GM12801 (cell line): ENCODE results near the gene CBLC.

Source experiments
- TF ChIP-seq, protein P1 (sequence below): IDR thresholded peaks from one replicate; pipeline ENCODE4 v1.5.1; 2011; ENCODE audit warnings: control low read depth; ENCODE audit not compliant: insufficient read length; ENCODE audit errors: extremely low read depth

CBLC gene

DNA sequence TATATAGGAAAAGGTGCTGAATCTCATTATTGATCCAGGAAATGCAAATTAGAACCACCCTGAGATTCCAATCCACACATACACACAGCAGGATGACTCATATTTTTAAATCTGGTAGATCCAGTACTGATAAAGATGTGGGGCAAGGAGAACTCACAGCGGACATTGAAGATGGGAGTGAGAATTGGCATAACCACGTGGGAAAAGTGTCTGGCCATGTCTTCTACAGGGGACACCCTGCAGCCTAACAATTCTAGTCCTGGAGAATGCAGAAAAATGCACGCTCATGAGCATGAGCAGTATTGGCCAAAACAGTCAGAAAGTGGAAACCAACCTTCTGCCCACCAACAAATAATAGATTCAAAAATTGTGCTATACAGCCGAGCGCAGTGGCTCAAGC, 42.7 kb upstream of the CBLC start:
- TF ChIP-seq, protein P1, sequence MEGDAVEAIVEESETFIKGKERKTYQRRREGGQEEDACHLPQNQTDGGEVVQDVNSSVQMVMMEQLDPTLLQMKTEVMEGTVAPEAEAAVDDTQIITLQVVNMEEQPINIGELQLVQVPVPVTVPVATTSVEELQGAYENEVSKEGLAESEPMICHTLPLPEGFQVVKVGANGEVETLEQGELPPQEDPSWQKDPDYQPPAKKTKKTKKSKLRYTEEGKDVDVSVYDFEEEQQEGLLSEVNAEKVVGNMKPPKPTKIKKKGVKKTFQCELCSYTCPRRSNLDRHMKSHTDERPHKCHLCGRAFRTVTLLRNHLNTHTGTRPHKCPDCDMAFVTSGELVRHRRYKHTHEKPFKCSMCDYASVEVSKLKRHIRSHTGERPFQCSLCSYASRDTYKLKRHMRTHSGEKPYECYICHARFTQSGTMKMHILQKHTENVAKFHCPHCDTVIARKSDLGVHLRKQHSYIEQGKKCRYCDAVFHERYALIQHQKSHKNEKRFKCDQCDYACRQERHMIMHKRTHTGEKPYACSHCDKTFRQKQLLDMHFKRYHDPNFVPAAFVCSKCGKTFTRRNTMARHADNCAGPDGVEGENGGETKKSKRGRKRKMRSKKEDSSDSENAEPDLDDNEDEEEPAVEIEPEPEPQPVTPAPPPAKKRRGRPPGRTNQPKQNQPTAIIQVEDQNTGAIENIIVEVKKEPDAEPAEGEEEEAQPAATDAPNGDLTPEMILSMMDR: no peak

DNA sequence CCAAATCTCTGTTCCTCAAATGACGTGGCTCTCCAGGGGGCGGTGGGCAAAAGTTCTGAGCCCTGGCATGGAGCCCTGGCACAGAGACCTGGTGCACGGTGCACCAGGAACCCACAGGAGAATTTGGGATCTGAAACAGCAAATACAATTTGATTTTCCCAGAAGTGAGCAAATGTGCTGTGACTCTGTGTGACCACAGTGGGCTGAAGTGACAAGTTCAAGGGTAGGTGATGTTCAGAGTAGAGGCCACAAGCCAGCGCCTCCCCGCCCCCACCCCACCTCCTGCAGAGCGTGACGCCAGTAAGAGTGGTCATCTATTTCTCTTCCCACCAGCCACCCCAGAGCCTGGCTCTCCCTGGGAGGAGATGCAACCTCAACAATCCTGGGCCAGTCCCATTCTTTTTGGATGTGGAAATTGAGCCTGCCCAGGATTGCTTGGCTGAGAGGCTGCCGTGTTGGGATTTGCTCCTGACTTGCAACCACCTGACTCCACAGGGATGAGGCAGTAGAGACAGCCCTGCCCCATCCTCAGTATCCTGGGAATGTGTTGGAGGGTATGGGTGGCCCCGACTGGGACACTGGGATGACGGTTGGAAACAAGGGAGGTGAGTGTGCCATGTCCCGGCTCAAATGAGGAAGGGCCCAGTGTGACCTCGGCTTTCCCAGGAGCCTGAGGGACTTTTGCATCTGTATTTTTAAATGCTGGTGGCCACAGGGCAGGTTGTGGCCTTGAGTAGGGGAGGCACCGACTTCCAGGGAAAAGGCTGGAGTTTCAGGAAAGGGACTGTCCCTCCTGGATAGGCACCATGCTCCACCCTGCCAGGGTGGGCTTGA, 40.2 kb upstream of the CBLC start:
- TF ChIP-seq, protein P1: no peak

DNA sequence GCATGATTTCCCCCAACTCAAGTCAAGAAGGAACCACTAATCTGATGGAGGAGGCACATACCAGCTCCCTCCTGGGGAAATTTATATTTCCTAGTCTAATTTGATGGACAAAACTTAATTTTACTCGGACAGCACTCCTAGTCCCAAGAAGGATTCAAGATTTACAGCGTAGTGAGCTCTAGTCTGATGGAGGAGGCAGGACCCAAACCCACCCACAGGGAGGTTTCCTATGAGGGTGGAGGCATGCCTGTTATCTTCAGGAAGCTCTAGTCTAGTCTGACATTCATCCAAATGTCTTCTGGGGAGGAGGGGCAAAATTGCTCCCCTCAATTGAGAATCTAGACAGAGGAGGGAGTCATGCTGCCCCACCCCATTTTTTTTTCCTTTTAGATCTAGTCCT, 39.6 kb upstream of the CBLC start:
- TF ChIP-seq, protein P1: no peak

DNA sequence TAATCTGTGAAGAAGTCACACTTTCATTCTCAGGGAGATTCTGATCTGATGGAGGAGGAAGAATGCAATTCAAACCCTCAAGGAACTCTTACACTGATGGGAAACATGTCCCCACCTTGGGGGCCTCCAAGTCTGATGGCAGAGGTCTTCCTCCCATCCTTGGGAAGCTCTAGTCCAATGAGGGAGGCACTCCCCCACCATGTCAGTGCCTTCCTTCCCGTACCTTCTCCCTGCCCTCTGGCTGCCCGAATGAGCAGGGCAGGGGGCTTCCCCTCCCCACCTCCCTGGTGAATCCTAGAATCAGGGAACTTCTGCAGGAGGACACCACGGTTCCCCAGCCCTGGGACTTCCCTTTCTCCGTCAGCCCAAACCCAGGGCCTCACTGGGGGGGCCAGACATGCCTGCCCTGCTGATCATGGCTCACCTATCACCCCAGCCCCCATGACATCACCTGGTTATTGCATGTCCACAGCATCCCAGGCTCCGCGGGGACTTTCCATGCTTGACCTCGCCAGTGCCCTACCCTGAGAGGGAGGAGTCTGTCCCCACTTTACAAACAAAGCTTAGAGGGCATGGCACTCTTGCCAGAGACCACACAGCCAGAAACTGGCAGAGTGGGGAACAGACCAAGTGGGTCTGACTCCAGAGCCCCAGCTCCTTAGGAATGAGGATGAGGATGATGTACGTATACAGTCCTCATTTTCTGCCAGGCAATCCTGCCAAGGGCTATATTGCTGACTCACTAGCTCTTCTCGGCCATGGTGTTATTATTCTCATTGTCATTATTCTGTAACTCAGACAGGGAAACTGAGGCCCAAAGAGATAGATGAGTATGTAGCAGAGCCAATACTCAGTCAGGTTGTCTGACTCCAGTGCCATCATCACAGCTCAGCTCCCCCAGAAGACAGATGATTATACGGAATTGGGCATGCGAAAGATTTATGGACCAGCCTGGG, 38.8 kb upstream of the CBLC start:
- TF ChIP-seq, protein P1: no peak

DNA sequence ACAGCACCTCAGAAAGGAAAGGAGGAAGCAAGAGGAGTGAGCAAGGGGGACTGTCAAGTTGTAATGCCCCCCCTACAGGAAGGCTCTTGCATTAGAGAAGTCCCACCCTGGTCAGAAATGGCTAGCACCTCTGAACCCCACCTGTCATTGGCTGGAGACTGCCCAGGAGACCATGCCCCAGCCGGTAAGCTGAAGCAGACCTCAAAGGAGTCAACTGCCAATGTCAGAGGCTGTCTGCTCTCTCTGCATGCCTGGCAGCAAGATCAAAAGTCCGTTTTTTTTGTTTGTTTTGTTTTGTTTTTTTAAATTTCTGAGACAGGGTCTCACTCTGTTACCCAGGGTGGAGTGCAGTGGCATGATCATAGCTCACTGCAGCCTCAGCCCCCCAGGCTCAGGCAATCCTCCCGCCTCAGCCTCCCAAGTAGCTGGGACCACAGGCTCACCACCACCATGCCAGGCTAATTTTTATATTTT, 37.3 kb upstream of the CBLC start:
- TF ChIP-seq, protein P1: no peak

DNA sequence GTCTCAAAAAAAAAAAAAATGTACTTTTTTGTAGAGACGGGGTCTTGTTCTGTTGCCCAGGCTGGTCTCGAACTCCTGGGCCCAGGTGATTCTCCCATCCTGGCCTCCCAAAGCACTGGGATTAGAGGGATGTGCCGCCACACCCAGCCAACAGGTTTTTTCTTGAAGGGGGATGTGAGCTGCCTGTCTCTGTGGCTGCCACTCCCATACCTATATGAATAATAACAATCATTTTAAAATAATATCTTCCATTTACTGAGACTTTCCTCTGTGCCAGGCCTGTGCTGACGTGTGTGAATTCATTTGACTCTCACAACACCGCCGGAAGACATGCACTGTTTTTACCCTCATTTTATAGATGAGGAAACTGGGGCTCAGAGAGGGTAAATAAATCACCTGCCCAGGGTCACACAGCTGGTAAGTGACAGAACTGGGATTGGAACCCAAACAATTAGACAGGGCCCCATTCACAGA, 36.4 kb upstream of the CBLC start:
- TF ChIP-seq, protein P1: no peak

DNA sequence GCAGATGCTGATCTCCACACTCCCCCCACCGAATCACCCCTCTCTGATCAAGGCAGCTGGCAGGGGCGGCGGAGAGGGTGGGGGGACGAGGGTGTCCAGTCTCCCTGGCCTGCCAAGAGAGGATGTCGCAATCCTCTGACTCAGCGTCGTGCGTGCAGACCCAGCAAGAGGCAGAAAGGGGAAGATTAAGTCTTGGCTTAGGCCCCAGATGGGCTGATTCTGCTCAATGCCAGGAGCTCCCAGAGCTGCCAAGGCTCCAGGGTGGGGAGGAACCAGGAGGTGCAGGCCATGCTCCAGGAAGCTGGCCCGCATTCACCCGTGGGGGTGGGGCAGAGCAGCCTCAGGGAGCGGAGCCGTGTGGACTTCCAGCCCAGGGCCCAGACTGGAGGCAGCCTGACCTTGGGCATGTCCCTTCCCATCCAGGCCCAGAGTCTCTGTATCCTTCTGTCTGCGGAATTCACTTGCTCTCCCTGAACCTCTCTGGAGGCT, 35.8 kb upstream of the CBLC start:
- TF ChIP-seq, protein P1: no peak
